Measurements from ENCODE around the gene FBXO24.

FBXO24 gene

GRCh38 chr7:100584054-100584682 is 2.0 kb upstream of the FBXO24 start:
- DNase-seq (ENCODE audit: low read depth) = no peak
- peak overlapping the region; percentile 96 for H3K4me3 ChIP-seq (ENCODE audit: control insufficient read depth, low read depth, low read length)
- TF ChIP-seq CTCF (IDR thresholded peaks at IDR 0.05; ENCODE audit: control insufficient read depth, insufficient read depth, low read depth, low read length, missing control alignments) = no peak

- peak; percentile 13 for DNase-seq (ENCODE audit: low read depth)
- TF ChIP-seq CTCF (IDR thresholded peaks at IDR 0.05; ENCODE audit: control insufficient read depth, insufficient read depth, low read depth, low read length, missing control alignments) = no peak
- H3K4me3 ChIP-seq (ENCODE audit: control insufficient read depth, low read depth, low read length) = peak overlapping the region; percentile 96
Observed at GRCh38 chr7:100584683-100585510, 1.2 kb upstream of the FBXO24 start.

GRCh38 chr7:100585511-100586265 is 440 bp upstream of the FBXO24 start, which contains the start of gene LRCH4:
Gene LRCH4 (minus strand): TSS chr7:100586129. CDS start chr7:100586100, 29 bp downstream.
- no peak for DNase-seq (ENCODE audit: low read depth)
- peak within 1 kb of the TSS; percentile 96 for H3K4me3 ChIP-seq (ENCODE audit: control insufficient read depth, low read depth, low read length)
- no peak for TF ChIP-seq CTCF (IDR thresholded peaks at IDR 0.05; ENCODE audit: control insufficient read depth, insufficient read depth, low read depth, low read length, missing control alignments)

- no peak overlapping the region for H3K4me3 ChIP-seq (ENCODE audit: control insufficient read depth, low read depth, low read length)
- DNase-seq (ENCODE audit: low read depth) = no peak
- TF ChIP-seq CTCF (IDR thresholded peaks at IDR 0.05; ENCODE audit: control insufficient read depth, insufficient read depth, low read depth, low read length, missing control alignments) = peak; percentile 39
Observed at GRCh38 chr7:100588438-100588837, 2.3 kb downstream of the FBXO24 start.

- H3K4me3 ChIP-seq (ENCODE audit: control insufficient read depth, low read depth, low read length) = no peak overlapping the region
- TF ChIP-seq CTCF (IDR thresholded peaks at IDR 0.05; ENCODE audit: control insufficient read depth, insufficient read depth, low read depth, low read length, missing control alignments) = no peak
- DNase-seq (ENCODE audit: low read depth) = no peak
Observed at GRCh38 chr7:100589341-100589947, 3.3 kb downstream of the FBXO24 start.

- H3K4me3 ChIP-seq (ENCODE audit: control insufficient read depth, low read depth, low read length) = no peak overlapping the region
- no peak for TF ChIP-seq CTCF (IDR thresholded peaks at IDR 0.05; ENCODE audit: control insufficient read depth, insufficient read depth, low read depth, low read length, missing control alignments)
Observed at GRCh38 chr7:100590077-100590737, 4.1 kb downstream of the FBXO24 start.

More at GRCh38 chr7:100590077-100590737, 4.1 kb downstream of the FBXO24 start:
- DNase-seq (ENCODE audit: low read depth) = no peak

Measured in AG09309 (cell line).